ENCODE measurements around the gene HEATR3. TPM values are rescaled to one million over a fixed set of nuclear protein-coding genes. Genes with fewer than 3 reads are reported as not detected.

Gene HEATR3
- total and polyA plus RNA-seq, 2 of the 13 experiments (the other 11 are each of a cell fraction or from before 2014, with no cell fraction given), result 22.4 to 52.4 TPM

DNA sequence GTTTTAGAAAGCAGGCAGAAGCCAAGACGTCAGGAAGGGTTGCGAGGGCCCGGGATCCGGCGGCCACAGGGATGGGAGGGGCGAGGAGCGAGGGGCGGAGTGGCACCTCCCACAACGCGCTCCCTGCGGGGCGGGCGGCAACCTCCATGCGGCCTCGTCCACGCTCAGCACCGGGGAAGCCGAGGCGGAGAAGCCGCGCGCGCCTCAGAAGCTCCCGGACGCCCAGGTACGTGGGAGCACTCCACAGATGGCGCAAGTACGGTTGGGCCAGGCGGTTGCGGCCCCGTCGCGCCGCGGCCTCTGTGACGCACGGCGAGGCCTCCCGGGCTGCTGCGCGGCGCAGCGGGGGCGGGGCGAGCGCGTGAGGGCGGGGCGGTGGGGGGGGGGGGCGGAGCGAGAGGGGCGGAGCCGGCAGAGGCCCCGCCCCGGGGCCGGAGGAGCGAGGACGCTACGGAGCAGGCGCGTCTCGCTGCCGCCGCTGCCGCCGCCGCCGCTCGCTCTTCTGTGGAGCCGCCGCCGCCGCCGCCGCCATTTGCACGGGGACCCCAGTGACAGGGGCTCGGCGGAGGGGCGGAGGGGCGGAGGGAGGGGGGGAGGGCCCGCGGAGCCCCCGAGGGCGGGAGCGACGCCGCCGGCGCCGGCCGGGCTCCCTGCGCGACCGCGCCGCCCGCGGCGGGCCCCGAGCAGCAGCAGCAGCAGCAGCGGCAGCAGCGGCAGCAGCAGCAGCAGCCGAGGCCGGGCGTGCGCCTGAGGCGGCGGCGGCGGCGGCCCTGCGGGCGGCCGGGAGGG, 87.2 kb downstream of the HEATR3 start, which contains the start of gene TENT4B (continued):
- TF ChIP-seq, protein P1, sequence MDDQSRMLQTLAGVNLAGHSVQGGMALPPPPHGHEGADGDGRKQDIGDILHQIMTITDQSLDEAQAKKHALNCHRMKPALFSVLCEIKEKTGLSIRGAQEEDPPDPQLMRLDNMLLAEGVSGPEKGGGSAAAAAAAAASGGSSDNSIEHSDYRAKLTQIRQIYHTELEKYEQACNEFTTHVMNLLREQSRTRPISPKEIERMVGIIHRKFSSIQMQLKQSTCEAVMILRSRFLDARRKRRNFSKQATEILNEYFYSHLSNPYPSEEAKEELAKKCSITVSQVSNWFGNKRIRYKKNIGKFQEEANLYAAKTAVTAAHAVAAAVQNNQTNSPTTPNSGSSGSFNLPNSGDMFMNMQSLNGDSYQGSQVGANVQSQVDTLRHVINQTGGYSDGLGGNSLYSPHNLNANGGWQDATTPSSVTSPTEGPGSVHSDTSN (CRISPR knock-in tag; IDR thresholded peaks at IDR 0.05; ENCODE audit: borderline replicate concordance), result no peak
- no peak; the same call in 1 of the 2 replicates for TF ChIP-seq ZNF773 (CRISPR knock-in tag; IDR thresholded peaks at IDR 0.05; ENCODE audit: borderline replicate concordance)
- TF ChIP-seq, protein P2, sequence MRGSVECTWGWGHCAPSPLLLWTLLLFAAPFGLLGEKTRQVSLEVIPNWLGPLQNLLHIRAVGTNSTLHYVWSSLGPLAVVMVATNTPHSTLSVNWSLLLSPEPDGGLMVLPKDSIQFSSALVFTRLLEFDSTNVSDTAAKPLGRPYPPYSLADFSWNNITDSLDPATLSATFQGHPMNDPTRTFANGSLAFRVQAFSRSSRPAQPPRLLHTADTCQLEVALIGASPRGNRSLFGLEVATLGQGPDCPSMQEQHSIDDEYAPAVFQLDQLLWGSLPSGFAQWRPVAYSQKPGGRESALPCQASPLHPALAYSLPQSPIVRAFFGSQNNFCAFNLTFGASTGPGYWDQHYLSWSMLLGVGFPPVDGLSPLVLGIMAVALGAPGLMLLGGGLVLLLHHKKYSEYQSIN (CRISPR knock-in tag; IDR thresholded peaks at IDR 0.05; ENCODE audit: borderline replicate concordance), result no peak
- TF ChIP-seq, protein P3, sequence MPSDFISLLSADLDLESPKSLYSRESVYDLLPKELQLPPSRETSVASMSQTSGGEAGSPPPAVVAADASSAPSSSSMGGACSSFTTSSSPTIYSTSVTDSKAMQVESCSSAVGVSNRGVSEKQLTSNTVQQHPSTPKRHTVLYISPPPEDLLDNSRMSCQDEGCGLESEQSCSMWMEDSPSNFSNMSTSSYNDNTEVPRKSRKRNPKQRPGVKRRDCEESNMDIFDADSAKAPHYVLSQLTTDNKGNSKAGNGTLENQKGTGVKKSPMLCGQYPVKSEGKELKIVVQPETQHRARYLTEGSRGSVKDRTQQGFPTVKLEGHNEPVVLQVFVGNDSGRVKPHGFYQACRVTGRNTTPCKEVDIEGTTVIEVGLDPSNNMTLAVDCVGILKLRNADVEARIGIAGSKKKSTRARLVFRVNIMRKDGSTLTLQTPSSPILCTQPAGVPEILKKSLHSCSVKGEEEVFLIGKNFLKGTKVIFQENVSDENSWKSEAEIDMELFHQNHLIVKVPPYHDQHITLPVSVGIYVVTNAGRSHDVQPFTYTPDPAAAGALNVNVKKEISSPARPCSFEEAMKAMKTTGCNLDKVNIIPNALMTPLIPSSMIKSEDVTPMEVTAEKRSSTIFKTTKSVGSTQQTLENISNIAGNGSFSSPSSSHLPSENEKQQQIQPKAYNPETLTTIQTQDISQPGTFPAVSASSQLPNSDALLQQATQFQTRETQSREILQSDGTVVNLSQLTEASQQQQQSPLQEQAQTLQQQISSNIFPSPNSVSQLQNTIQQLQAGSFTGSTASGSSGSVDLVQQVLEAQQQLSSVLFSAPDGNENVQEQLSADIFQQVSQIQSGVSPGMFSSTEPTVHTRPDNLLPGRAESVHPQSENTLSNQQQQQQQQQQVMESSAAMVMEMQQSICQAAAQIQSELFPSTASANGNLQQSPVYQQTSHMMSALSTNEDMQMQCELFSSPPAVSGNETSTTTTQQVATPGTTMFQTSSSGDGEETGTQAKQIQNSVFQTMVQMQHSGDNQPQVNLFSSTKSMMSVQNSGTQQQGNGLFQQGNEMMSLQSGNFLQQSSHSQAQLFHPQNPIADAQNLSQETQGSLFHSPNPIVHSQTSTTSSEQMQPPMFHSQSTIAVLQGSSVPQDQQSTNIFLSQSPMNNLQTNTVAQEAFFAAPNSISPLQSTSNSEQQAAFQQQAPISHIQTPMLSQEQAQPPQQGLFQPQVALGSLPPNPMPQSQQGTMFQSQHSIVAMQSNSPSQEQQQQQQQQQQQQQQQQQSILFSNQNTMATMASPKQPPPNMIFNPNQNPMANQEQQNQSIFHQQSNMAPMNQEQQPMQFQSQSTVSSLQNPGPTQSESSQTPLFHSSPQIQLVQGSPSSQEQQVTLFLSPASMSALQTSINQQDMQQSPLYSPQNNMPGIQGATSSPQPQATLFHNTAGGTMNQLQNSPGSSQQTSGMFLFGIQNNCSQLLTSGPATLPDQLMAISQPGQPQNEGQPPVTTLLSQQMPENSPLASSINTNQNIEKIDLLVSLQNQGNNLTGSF (CRISPR knock-in tag; IDR thresholded peaks at IDR 0.05), result no peak; the same call in 1 of the 2 replicates
- TF ChIP-seq TAF15 (IDR thresholded peaks at IDR 0.05; ENCODE audit: low read depth, low read length, poor library complexity, severe bottlenecking), result no peak
- TF ChIP-seq, protein P4, sequence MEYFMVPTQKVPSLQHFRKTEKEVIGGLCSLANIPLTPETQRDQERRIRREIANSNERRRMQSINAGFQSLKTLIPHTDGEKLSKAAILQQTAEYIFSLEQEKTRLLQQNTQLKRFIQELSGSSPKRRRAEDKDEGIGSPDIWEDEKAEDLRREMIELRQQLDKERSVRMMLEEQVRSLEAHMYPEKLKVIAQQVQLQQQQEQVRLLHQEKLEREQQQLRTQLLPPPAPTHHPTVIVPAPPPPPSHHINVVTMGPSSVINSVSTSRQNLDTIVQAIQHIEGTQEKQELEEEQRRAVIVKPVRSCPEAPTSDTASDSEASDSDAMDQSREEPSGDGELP (IDR thresholded peaks at IDR 0.05; ENCODE audit: borderline replicate concordance, low read depth), result no peak
- no peak for TF ChIP-seq ATF7 (IDR thresholded peaks at IDR 0.05)
- TF ChIP-seq ATF7 (CRISPR knock-in tag; IDR thresholded peaks at IDR 0.05), result 0 out of 2 replicates have a peak, but pooled peaks have one; percentile 37
- no peak for TF ChIP-seq RARG (CRISPR knock-in tag; IDR thresholded peaks at IDR 0.05; ENCODE audit: low read depth)
- peak; percentile 71 for TF ChIP-seq ZMYM4 (CRISPR knock-in tag; IDR thresholded peaks at IDR 0.05)
- no peak for TF ChIP-seq HNRNPL (IDR thresholded peaks at IDR 0.05; ENCODE audit: low read depth, low read length)
- TF ChIP-seq, protein P5, sequence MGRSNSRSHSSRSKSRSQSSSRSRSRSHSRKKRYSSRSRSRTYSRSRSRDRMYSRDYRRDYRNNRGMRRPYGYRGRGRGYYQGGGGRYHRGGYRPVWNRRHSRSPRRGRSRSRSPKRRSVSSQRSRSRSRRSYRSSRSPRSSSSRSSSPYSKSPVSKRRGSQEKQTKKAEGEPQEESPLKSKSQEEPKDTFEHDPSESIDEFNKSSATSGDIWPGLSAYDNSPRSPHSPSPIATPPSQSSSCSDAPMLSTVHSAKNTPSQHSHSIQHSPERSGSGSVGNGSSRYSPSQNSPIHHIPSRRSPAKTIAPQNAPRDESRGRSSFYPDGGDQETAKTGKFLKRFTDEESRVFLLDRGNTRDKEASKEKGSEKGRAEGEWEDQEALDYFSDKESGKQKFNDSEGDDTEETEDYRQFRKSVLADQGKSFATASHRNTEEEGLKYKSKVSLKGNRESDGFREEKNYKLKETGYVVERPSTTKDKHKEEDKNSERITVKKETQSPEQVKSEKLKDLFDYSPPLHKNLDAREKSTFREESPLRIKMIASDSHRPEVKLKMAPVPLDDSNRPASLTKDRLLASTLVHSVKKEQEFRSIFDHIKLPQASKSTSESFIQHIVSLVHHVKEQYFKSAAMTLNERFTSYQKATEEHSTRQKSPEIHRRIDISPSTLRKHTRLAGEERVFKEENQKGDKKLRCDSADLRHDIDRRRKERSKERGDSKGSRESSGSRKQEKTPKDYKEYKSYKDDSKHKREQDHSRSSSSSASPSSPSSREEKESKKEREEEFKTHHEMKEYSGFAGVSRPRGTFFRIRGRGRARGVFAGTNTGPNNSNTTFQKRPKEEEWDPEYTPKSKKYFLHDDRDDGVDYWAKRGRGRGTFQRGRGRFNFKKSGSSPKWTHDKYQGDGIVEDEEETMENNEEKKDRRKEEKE (IDR thresholded peaks at IDR 0.05), result no peak
- 0 out of 2 replicates have a peak, but pooled peaks have one; percentile 79 for TF ChIP-seq CC2D1A (CRISPR knock-in tag; IDR thresholded peaks at IDR 0.05)
- peak; percentile 95 for TF ChIP-seq ZNF567 (CRISPR knock-in tag; IDR thresholded peaks at IDR 0.05; ENCODE audit: borderline replicate concordance)
- peak; percentile 80; the same call in 1 of the 2 replicates for TF ChIP-seq EED (CRISPR knock-in tag; IDR thresholded peaks at IDR 0.05)
- peak; percentile 75; the same call in 1 of the 2 replicates for TF ChIP-seq KLF12 (CRISPR knock-in tag; IDR thresholded peaks at IDR 0.05; ENCODE audit: borderline replicate concordance)
- no peak; the same call in 1 of the 2 replicates for TF ChIP-seq ZNF670 (CRISPR knock-in tag; IDR thresholded peaks at IDR 0.05; ENCODE audit: borderline replicate concordance)

Data from HepG2 (cell line).